Measurements from ENCODE around the gene NDUFS6.

Gene NDUFS6

DNA sequence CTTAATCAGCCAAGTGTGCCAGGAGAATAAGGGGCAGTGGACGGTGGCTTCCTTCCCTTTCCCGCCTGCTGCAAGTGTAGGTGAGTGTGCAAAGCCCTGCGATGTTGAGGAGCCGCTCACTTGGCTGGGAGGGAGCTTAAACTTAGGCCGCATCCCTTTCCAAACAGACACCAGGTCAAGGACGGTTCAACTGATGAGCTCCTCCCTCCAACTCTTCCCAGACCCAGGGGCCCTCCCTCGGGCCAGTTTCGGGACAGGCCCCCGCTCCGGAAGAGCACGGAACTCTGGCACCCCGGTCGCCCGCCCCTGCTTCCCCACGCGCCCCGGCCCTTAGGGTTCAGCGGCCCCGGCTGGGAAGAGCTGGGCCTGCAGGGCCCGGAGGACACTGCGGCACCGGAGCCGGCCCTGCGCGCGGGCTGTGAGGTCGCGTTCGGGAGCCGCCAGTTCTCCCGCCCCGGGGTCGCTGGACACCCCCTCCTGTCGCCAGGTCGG, 2.1 kb upstream of the NDUFS6 start:
- DNase-seq (ENCODE audit: low read depth) = peak; percentile 43
- TF ChIP-seq, protein P1, sequence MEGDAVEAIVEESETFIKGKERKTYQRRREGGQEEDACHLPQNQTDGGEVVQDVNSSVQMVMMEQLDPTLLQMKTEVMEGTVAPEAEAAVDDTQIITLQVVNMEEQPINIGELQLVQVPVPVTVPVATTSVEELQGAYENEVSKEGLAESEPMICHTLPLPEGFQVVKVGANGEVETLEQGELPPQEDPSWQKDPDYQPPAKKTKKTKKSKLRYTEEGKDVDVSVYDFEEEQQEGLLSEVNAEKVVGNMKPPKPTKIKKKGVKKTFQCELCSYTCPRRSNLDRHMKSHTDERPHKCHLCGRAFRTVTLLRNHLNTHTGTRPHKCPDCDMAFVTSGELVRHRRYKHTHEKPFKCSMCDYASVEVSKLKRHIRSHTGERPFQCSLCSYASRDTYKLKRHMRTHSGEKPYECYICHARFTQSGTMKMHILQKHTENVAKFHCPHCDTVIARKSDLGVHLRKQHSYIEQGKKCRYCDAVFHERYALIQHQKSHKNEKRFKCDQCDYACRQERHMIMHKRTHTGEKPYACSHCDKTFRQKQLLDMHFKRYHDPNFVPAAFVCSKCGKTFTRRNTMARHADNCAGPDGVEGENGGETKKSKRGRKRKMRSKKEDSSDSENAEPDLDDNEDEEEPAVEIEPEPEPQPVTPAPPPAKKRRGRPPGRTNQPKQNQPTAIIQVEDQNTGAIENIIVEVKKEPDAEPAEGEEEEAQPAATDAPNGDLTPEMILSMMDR (conservative IDR thresholded peaks at IDR 0.05; ENCODE audit: low read depth, low read length) = no peak
- peak overlapping the region; percentile 99 for H3K4me3 ChIP-seq (ENCODE audit: low read depth, low read length)

DNA sequence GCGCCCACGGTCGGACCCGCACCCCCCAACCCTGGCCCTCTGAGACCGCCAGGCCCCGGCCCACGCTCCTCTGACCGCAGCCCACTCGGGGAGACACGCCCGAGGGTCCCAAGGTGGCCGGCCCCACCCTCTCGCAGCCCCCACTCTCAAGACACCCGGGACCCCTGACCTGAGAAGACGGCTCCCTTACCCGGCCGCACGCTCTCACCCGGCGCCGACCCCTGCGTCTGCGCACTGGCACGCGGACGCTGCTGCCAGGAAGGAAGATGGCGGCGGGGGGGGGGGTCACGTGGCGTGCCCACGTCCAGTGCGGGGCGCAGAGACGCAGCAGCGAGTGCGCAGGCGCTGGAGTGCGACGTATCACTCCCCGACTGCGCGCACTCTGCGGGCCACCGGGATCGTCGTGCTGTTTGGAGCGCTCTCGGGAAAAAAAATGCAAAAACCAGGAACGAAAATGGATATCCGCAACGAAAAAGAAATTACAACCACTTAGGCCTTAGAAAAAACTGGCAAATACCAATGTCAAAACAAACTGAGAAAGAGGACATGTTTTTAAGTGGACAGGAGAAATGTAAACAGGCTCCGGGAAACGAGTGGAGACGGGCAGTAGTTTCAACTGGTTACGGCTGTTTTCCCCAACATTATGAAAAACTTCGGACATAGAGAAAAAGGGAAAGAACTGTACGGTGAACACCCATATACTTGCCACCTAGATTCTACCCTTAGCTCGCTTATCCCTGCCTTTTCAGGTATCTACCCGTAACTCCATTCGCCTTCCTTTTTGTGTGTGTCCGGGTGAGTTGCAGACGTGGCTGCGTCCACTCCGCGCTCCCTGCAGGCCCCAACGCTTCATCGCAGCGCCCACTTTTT, 1.4 kb upstream of the NDUFS6 start, which contains the start of gene MRPL36:
Gene MRPL36 (minus strand): TSS at position 236 of the 870 bp plus-strand sequence. CDS start 902 bp downstream, outside the sequence.
- TF ChIP-seq, protein P1 (conservative IDR thresholded peaks at IDR 0.05; ENCODE audit: low read depth, low read length) = peak; percentile 38
- DNase-seq (ENCODE audit: low read depth) = peak; percentile 95
- H3K4me3 ChIP-seq (ENCODE audit: low read depth, low read length) = peak within 1 kb of the TSS; percentile 99

DNA sequence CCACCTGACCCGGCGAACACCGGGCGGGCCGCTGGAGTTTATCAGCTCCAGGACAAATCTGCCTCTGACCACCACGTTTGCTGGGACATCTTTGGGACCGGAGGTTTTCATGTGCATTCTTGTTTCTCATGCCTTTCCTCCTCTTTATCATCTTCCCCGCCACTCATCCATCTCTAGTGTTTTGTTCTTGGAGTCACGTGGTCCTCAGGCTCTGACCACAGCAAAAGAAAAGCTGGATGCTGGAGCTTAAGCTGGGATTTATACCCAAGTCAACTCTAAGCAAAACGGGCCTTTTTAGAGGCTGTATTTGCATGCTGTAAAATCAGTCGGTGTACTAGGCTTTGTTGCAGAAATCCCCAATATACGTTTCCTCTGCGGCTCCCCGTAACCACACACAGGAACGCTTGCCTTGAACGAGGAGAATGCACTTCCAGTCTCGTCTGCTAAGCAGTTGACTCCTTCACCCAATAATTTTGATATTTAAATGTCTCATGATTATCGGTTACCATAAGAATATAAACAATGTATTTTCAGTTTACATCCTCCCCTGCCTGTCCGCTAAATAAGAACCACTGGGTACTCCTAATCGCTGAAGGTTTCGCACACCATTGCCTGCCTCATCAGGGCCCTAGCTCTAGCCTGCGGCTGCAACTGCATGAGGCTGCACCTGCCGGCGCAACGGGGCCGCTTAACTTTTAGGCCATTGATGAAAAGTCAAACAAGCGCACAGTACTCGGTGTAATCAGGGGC, 560 bp upstream of the NDUFS6 start:
- TF ChIP-seq, protein P1 (conservative IDR thresholded peaks at IDR 0.05; ENCODE audit: low read depth, low read length) = no peak
- DNase-seq (ENCODE audit: low read depth) = peak; percentile 49
- H3K4me3 ChIP-seq (ENCODE audit: low read depth, low read length) = peak overlapping the region; percentile 99

DNA sequence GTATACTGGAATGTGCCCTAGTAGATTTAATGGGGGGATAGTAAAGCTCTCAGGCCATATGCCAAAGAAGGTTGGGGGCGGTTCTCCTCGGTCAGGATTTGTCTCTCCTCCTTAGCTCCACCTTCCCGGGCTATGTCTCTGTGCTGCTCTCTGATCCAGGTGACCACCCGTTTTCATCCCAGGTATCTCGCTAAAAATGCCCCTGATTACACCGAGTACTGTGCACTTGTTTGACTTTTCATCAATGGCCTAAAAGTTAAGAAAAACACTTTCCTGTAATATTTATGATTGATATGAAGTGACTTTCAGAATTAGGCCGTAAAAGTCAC, 724 bp downstream of the NDUFS6 start:
- TF ChIP-seq, protein P1 (conservative IDR thresholded peaks at IDR 0.05; ENCODE audit: low read depth, low read length) = no peak
- peak; percentile 26 for DNase-seq (ENCODE audit: low read depth)
- H3K4me3 ChIP-seq (ENCODE audit: low read depth, low read length) = peak overlapping the region; percentile 99

DNA sequence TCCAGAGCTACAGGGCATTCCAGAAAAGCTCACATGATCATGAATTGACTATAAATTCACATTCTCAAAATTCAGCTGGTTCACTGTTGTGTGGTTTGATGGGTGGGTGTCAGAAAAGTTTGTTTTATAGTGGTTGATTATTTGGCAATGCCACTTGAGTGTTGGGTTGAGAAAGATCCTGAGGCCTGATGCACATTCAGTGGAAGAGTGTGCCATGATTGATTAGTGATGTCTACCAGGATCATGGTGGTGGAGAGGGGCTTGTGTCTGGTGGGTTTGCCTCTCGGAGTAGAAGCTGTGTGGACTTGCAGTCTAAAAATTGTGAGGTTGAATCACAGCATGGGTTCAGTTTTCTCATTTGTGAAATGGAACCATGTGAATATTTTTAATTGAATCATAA, 2.0 kb downstream of the NDUFS6 start:
- TF ChIP-seq, protein P1 (conservative IDR thresholded peaks at IDR 0.05; ENCODE audit: low read depth, low read length) = no peak
- DNase-seq (ENCODE audit: low read depth) = no peak
- no peak overlapping the region for H3K4me3 ChIP-seq (ENCODE audit: low read depth, low read length)

DNA sequence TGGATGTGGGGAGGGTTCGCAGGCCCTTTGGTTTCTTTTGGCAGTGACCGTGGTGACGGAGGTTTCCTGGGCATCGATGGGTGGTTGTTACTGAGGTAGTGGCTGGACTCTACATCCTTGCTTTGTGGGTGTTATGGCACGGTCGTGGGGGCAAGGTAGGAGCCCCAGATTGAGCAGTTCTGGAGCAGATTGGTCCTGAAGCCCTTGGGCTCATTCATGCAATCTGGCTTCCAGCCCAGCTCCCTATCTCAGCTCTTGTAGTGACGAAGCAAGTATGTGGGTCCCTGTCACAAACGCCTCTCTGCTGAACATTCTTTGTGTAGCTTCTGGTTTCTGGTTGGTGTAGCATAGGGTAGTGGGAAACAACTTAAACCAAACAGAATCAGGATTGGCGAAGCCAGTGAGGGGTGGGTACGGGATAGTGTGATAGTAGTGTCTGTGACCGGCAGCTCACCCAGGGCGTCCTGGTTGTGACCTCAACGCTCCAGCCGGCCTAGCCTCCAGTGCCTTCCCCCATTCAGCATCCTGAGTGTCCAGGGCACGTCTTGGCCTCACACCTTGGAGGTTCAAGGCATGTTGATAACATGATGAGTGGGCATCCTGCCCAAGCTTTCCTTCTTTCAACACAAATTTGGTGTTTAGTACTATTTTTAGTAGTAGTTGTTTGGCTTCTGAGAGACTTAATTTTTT, 2.9 kb downstream of the NDUFS6 start:
- no peak overlapping the region for H3K4me3 ChIP-seq (ENCODE audit: low read depth, low read length)
- no peak for DNase-seq (ENCODE audit: low read depth)
- TF ChIP-seq, protein P1 (conservative IDR thresholded peaks at IDR 0.05; ENCODE audit: low read depth, low read length) = no peak
